ENCODE results near the gene SIPA1. TPM values are rescaled to one million over a fixed set of nuclear protein-coding genes. Genes with fewer than 3 reads are reported as not detected.

Gene SIPA1
- total RNA-seq, 1 experiment from 2014 or later, result 86.9 TPM

DNA sequence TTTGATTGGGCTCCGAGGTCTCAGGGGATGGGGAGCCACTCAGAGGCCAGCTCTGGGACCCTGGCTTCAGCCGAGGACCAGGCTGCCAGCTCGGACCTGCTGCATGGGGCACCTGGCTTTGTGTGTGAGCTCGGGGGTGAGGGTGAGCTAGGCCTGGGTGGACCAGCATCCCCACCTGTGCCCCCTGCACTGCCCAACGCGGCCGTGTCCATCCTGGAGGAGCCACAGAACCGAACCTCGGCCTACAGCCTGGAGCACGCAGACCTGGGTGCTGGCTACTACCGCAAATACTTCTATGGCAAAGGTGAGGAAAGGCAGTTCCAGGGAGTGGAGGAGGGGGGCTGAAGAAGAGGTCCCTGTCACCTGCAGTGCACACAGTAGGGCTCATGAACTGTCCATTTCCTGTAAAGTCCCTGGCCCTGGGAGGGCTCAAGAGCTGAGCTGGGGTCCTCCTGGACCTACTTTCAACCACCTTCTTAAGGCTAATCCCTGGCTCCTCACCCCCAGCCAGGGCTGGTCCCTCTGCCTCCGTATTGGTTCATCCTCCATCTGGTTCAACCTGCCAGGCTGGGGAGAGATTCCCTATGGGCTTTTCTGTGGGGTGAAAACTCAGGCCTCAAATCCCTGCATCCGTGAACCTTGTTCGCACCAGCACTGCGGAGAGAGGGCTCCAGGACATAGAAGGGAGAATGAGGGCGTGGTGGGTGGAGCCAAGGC, 3.6 kb downstream of the SIPA1 start:
- in situ Hi-C loops (cut with HindIII; ENCODE audit: low pct_unique_long_range_greater_than_20kb, low sequenced_read_pairs), result no loop called here
- ChIA-PET POLR2A (no interaction called here), CTCF (no interaction called here)
- Histone ChIP-seq H3K4me3 (ENCODE audit: low read depth in 2 of 2, low read length in 2 of 2) (no peak overlapping the region), H3K27me3 (ENCODE audit: control insufficient read depth, insufficient read depth, low read length) (no peaks in the 10 kb centered on the region), H3K9me3 (ENCODE audit: control insufficient read depth, insufficient read depth, low read depth, low read length) (no peaks in the 10 kb centered on the region), H3K27ac (ENCODE audit: low read length) (no peak overlapping the region), H3K4me1 (ENCODE audit: control insufficient read depth, insufficient read depth, low read length) (peaks cover 24% of the 10 kb centered on the region), H3K36me3 (ENCODE audit: control insufficient read depth, insufficient read depth, low read length) (peaks cover 2% of the 10 kb centered on the region; the same call in 1 of the 2 replicates)
- no peak for TF ChIP-seq REST (IDR thresholded peaks at IDR 0.05; ENCODE audit: insufficient read depth in 1 of 2, low read depth in 2 of 2, low read length in 1 of 2)
- DNase-seq (ENCODE audit: low read depth, low spot score) (no peak), ATAC-seq (no peak)
- no TSS peak for BruUV-seq (replicated peaks)
- intact Hi-C loops (cut with micrococcal nuclease; ENCODE audit: unreplicated experiment), result no loop called here

- Histone ChIP-seq H3K9me3 (ENCODE audit: control insufficient read depth, insufficient read depth, low read depth, low read length) (no peaks in the 10 kb centered on the region), H3K4me1 (ENCODE audit: control insufficient read depth, insufficient read depth, low read length) (peaks cover 21% of the 10 kb centered on the region), H3K4me3 (ENCODE audit: low read depth in 2 of 2, low read length in 2 of 2) (no peak overlapping the region), H3K27ac (ENCODE audit: low read length) (no peak overlapping the region), H3K27me3 (ENCODE audit: control insufficient read depth, insufficient read depth, low read length) (no peaks in the 10 kb centered on the region), H3K36me3 (ENCODE audit: control insufficient read depth, insufficient read depth, low read length) (no peaks in the 10 kb centered on the region; the same call in 1 of the 2 replicates)
- intact Hi-C loops (cut with micrococcal nuclease; ENCODE audit: unreplicated experiment) (no loop called here), in situ Hi-C loops (cut with HindIII; ENCODE audit: low pct_unique_long_range_greater_than_20kb, low sequenced_read_pairs) (no loop called here)
- BruUV-seq (replicated peaks), result no TSS peak
- no peak for TF ChIP-seq POLR2AphosphoS5 (IDR thresholded peaks at IDR 0.05; ENCODE audit: low read depth, low read length)
- TF ChIP-seq SIN3A (IDR thresholded peaks at IDR 0.05; ENCODE audit: borderline replicate concordance, insufficient read depth, low read depth, low read length), result no peak
- no peak for TF ChIP-seq REST (IDR thresholded peaks at IDR 0.05; ENCODE audit: insufficient read depth in 1 of 2, low read depth in 2 of 2, low read length in 1 of 2)
- TF ChIP-seq TCF7L2 (IDR thresholded peaks at IDR 0.05; ENCODE audit: low read depth, low read length), result no peak
- TF ChIP-seq CTCF (IDR thresholded peaks at IDR 0.05), result no peak
- ATAC-seq (no peak), DNase-seq (ENCODE audit: low read depth, low spot score) (no peak)
- ChIA-PET CTCF (no interaction called here), POLR2A (no interaction called here)
Observed at GRCh38 chr11:65642014-65642671, 4.2 kb downstream of the SIPA1 start.

All from Panc1 (cell line).